BLaER1 (cell line): ENCODE measurements around the gene NFATC1.
A peak's percentile ranks its signal among the peaks of the same experiment; 100 is the strongest.

Experiments
- H3K27ac ChIP-seq: shearing (Covaris generic); formaldehyde crosslinking; 2 replicates; pipeline ENCODE4 v1.8.1; 2022
- H3K27me3 ChIP-seq: shearing (Covaris generic); formaldehyde crosslinking; 2 replicates; pipeline ENCODE4 v1.8.1; 2022
- H3K36me3 ChIP-seq: shearing (Covaris generic); formaldehyde crosslinking; 2 replicates; pipeline ENCODE4 v1.8.1; 2022
- H3K4me1 ChIP-seq: shearing (Covaris generic); formaldehyde crosslinking; 2 replicates; pipeline ENCODE4 v1.8.1; 2022
- H3K4me2 ChIP-seq: shearing (Covaris generic); formaldehyde crosslinking; 2 replicates; pipeline ENCODE4 v1.8.1; 2022
- H3K4me3 ChIP-seq: shearing (Covaris generic); formaldehyde crosslinking; 2 replicates; pipeline ENCODE4 v1.8.1; 2022
- H3K9ac ChIP-seq: shearing (Covaris generic); formaldehyde crosslinking; 2 replicates; pipeline ENCODE4 v1.8.1; 2022
- H3K9me3 ChIP-seq: shearing (Covaris generic); formaldehyde crosslinking; 2 replicates; pipeline ENCODE4 v1.8.1; 2022
- H4K20me1 ChIP-seq: shearing (Covaris generic); formaldehyde crosslinking; 2 replicates; pipeline ENCODE4 v1.8.1; 2022
- Cebpa-rat ChIP-seq: shearing (Covaris generic); IDR thresholded peaks from 2 replicates; pipeline ENCODE4 v1.8.1; 2022

NFATC1 gene

GRCh38 chr18:79525556-79526467, 130.1 kb downstream of the NFATC1 start:
- H3K27me3 ChIP-seq = no peaks in the 10 kb centered on the region
- H3K4me3 ChIP-seq = no peak overlapping the region
- H3K9me3 ChIP-seq = no peaks in the 10 kb centered on the region
- no peak for TF ChIP-seq Cebpa-rat
- peaks cover 72% of the 10 kb centered on the region for H4K20me1 ChIP-seq
- H3K4me1 ChIP-seq = peaks cover 61% of the 10 kb centered on the region
- H3K4me2 ChIP-seq = 0 out of 2 replicates have a peak overlapping the region, but pooled peaks have one; percentile 9
- H3K27ac ChIP-seq = no peak overlapping the region
- H3K36me3 ChIP-seq = peaks cover 14% of the 10 kb centered on the region
- H3K9ac ChIP-seq = no peak overlapping the region

DNA sequence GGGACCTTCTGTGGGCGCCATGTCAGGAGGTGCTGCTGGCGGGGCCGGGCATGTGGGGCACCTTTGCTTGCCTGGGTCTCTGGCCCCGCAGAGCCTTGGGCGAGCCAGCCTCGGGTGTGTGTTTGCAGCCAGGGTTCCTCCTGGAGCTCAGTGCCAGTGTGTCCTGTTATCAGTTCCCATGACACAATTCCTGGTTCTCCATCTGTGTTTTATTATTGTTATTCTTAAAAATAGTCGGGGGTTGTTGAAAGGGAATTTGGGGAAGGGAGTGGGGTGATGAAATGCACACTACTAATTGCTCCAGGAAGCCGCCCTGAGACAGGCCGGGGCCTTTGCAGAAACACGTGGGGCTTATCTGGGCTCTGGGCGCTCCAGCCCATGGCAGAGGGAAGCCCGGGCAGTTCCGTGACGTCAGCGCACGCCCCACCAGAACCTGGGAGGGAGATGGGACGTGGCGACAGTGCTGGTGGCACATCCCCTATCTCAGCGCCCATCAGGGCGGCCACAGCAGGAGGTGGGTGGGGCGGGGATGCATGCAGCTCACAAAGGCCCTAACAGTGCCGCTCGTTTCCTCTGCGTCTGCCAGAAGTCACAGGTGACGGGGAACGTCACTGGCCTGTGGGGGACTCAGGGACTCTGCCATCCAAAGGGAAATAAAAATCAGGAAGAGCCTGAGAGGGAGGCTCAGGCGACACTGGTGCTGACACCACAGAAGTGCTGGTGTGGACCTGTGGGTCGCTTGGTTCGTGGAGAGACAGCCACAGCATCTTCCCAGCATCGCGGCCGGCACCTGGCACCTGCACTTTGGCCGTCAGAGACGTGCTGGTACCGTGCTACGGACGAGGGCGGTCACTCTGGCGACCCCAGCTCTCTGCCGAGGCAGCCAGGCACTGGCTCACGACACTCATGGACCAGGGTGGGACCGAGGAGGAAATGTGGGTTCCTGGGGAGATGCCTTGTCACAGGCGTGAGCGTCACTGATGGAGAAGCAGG, 131.0 kb downstream of the NFATC1 start:
- Histone ChIP-seq H3K27me3 (no peaks in the 10 kb centered on the region), H3K4me1 (peaks cover 56% of the 10 kb centered on the region), H3K4me3 (no peak overlapping the region), H3K36me3 (peaks cover 14% of the 10 kb centered on the region), H3K9ac (no peak overlapping the region), H3K27ac (no peak overlapping the region), H3K9me3 (no peaks in the 10 kb centered on the region), H3K4me2 (0 out of 2 replicates have a peak overlapping the region, but pooled peaks have one; percentile 9), H4K20me1 (peaks cover 73% of the 10 kb centered on the region)
- no peak for TF ChIP-seq Cebpa-rat

- H3K4me3 ChIP-seq = no peak overlapping the region
- H3K4me1 ChIP-seq = peaks cover 50% of the 10 kb centered on the region
- H3K9ac ChIP-seq = no peak overlapping the region
- H3K36me3 ChIP-seq = peaks cover 14% of the 10 kb centered on the region
- no peaks in the 10 kb centered on the region for H3K27me3 ChIP-seq
- H3K4me2 ChIP-seq = peak overlapping the region; percentile 85; the same call in 1 of the 2 replicates
- H4K20me1 ChIP-seq = peaks cover 69% of the 10 kb centered on the region
- H3K9me3 ChIP-seq = no peaks in the 10 kb centered on the region
- H3K27ac ChIP-seq = no peak overlapping the region
- TF ChIP-seq Cebpa-rat = no peak
These were observed 132.1 kb downstream of the NFATC1 start for GRCh38 chr18:79527656-79528315.

GRCh38 chr18:79528316-79528695, 132.6 kb downstream of the NFATC1 start:
- Histone ChIP-seq H3K4me2 (peak overlapping the region; percentile 85; the same call in 1 of the 2 replicates), H4K20me1 (peaks cover 63% of the 10 kb centered on the region), H3K4me3 (no peak overlapping the region), H3K27ac (no peak overlapping the region), H3K9me3 (no peaks in the 10 kb centered on the region), H3K9ac (no peak overlapping the region), H3K27me3 (no peaks in the 10 kb centered on the region), H3K36me3 (peaks cover 14% of the 10 kb centered on the region), H3K4me1 (peaks cover 45% of the 10 kb centered on the region)
- no peak for TF ChIP-seq Cebpa-rat

- Histone ChIP-seq H3K27ac (no peak overlapping the region), H4K20me1 (peaks cover 58% of the 10 kb centered on the region), H3K4me2 (peak overlapping the region; percentile 85), H3K4me1 (peaks cover 40% of the 10 kb centered on the region), H3K9ac (0 out of 2 replicates have a peak overlapping the region, but pooled peaks have one; percentile 2), H3K4me3 (0 out of 2 replicates have a peak overlapping the region, but pooled peaks have one; percentile 13), H3K27me3 (no peaks in the 10 kb centered on the region), H3K36me3 (peaks cover 14% of the 10 kb centered on the region), H3K9me3 (no peaks in the 10 kb centered on the region)
- TF ChIP-seq Cebpa-rat = no peak
These were observed 133.1 kb downstream of the NFATC1 start for GRCh38 chr18:79528846-79529245.

DNA sequence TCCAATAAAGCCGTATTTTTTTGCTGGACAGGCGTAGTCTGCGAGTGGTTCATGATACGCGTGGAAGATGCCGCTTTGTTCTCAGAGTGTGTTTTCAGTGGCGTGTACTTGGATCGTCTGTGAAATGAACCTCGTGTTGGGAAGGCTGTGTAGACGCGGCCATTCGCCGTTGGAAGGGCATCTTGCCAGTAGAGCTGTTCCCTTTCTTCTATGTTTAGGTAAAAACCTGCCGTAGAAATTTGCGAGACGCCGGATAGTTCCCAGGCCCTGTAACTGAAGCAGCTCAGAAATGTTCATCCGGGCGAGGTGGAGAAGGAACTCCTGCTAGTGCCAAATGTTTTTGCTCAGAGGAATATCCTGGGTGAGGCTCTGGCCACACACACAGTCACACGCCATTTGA, 133.6 kb downstream of the NFATC1 start:
- 0 out of 2 replicates have a peak overlapping the region, but pooled peaks have one; percentile 13 for H3K4me3 ChIP-seq
- H3K27me3 ChIP-seq = no peaks in the 10 kb centered on the region
- peaks cover 54% of the 10 kb centered on the region for H4K20me1 ChIP-seq
- peak overlapping the region; percentile 85 for H3K4me2 ChIP-seq
- H3K4me1 ChIP-seq = peaks cover 35% of the 10 kb centered on the region
- peaks cover 14% of the 10 kb centered on the region for H3K36me3 ChIP-seq
- 0 out of 2 replicates have a peak overlapping the region, but pooled peaks have one; percentile 2 for H3K9ac ChIP-seq
- no peak overlapping the region for H3K27ac ChIP-seq
- TF ChIP-seq Cebpa-rat = no peak
- no peaks in the 10 kb centered on the region for H3K9me3 ChIP-seq

- no peak overlapping the region for H3K27ac ChIP-seq
- no peaks in the 10 kb centered on the region for H3K9me3 ChIP-seq
- no peak overlapping the region for H3K4me2 ChIP-seq
- H3K36me3 ChIP-seq = peaks cover 14% of the 10 kb centered on the region
- no peak overlapping the region for H3K9ac ChIP-seq
- no peak for TF ChIP-seq Cebpa-rat
- no peak overlapping the region for H3K4me3 ChIP-seq
- peaks cover 48% of the 10 kb centered on the region for H4K20me1 ChIP-seq
- peaks cover 30% of the 10 kb centered on the region for H3K4me1 ChIP-seq
- no peaks in the 10 kb centered on the region for H3K27me3 ChIP-seq
These were observed 134.3 kb downstream of the NFATC1 start for GRCh38 chr18:79529991-79530390.

DNA sequence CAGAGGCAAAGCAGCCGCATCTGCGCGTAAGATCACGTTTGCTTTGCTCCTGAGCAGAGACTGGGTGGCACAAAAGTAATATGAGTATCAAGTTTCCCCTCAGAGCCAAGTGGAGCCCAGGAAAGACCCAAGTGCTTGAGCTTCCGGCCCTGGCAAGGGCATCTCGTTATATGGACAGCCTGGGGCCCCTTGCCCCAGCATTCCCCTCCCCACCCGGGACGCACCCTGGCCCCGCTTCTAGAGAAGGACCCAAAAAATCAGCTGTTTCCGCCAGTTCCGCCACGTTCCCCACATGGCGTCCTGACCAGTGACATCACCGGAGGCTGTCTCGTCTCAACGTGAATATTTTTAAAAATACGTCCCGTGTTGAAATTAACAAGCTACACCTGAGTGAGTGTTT, 135.1 kb downstream of the NFATC1 start:
- H3K4me2 ChIP-seq = no peak overlapping the region
- peaks cover 44% of the 10 kb centered on the region for H4K20me1 ChIP-seq
- no peak overlapping the region for H3K9ac ChIP-seq
- no peak overlapping the region for H3K27ac ChIP-seq
- H3K4me3 ChIP-seq = no peak overlapping the region
- peaks cover 14% of the 10 kb centered on the region for H3K36me3 ChIP-seq
- peaks cover 26% of the 10 kb centered on the region for H3K4me1 ChIP-seq
- H3K9me3 ChIP-seq = no peaks in the 10 kb centered on the region
- no peaks in the 10 kb centered on the region for H3K27me3 ChIP-seq
- TF ChIP-seq Cebpa-rat = no peak

DNA sequence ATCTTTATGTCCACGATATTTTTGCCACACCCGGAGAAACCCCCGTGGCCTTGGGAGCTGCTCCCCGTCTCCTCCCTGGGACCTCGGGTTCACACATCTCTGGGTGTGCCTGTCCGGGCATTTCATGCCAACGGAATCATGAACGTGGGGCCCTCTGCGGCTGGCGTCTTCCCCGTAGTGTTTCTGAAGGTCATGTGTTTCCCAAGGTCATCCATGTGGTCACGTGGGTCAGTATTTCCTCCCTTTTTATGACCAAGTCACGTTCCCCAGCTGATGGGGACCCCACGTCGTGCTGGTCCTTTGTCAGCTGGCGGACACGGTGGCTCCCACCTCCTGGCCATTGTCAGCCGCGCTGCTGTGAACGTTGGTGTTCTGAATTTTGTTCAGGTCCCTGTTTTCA, 135.7 kb downstream of the NFATC1 start:
- Histone ChIP-seq H4K20me1 (peaks cover 38% of the 10 kb centered on the region; the same call in 1 of the 2 replicates), H3K4me2 (no peak overlapping the region), H3K36me3 (peaks cover 14% of the 10 kb centered on the region), H3K4me1 (peaks cover 20% of the 10 kb centered on the region), H3K9me3 (no peaks in the 10 kb centered on the region), H3K27me3 (no peaks in the 10 kb centered on the region), H3K9ac (no peak overlapping the region), H3K4me3 (no peak overlapping the region), H3K27ac (no peak overlapping the region)
- TF ChIP-seq Cebpa-rat = no peak
